ENCODE data around the gene FAT1. TPM values are rescaled to one million over a fixed set of nuclear protein-coding genes. Genes with fewer than 3 reads are reported as not detected.
A peak's percentile ranks its signal among the peaks of the same experiment; 100 is the strongest.

FAT1 gene
- total RNA-seq, 1 experiment from 2014 or later: 172 TPM

DNA sequence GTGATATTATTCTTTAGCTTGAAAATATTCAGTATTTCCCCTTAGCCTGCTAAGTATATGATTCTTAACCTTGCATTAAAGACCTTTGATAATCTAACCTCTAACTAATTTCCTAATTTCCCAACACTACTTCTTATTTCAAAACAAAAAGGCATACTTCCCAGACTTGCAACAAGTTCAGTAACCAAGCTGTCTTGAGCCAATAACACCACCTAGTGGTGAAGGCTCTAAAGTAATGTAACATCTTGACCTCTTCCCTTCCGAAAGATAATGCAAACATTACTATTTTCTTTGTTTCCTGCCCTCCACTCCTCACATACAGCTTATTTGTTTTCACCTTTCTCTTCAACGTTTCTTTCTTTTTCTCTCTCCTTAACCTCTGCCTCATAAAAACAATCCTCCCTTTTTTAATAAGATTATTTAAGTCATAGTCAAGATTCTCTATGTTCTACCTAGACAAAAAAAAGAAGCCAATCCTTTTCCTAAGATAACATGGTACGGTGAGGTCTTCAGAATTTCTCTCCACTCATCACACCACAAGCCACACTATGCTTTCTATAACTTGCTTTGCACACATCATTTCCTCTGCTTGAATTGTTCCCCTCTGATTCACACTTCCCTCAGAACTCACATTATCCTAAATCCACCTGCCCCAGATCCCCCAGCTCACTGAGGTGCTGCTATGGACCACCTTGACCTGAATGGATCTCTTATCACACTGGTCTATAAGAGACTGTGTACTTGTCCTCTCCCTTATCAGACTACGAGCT lies 3.5 kb downstream of the FAT1 start:
- ATAC-seq: no peak
- no peak for DNase-seq (ENCODE audit: low spot score)
- Mint-ChIP-seq H3K9me3 (no peaks in the 10 kb centered on the region), H3K4me3 (no peak overlapping the region), H3K36me3 (peaks cover 6% of the 10 kb centered on the region; the same call in 1 of the 2 replicates), H3K27me3 (ENCODE audit: low read depth) (peaks cover 4% of the 10 kb centered on the region), H3K27ac (no peak overlapping the region), H3K4me1 (peaks cover 42% of the 10 kb centered on the region)
- TF ChIP-seq, protein P1, sequence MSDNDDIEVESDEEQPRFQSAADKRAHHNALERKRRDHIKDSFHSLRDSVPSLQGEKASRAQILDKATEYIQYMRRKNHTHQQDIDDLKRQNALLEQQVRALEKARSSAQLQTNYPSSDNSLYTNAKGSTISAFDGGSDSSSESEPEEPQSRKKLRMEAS (CRISPR knock-in tag; IDR thresholded peaks at IDR 0.05): no peak
- TF ChIP-seq, protein P2, sequence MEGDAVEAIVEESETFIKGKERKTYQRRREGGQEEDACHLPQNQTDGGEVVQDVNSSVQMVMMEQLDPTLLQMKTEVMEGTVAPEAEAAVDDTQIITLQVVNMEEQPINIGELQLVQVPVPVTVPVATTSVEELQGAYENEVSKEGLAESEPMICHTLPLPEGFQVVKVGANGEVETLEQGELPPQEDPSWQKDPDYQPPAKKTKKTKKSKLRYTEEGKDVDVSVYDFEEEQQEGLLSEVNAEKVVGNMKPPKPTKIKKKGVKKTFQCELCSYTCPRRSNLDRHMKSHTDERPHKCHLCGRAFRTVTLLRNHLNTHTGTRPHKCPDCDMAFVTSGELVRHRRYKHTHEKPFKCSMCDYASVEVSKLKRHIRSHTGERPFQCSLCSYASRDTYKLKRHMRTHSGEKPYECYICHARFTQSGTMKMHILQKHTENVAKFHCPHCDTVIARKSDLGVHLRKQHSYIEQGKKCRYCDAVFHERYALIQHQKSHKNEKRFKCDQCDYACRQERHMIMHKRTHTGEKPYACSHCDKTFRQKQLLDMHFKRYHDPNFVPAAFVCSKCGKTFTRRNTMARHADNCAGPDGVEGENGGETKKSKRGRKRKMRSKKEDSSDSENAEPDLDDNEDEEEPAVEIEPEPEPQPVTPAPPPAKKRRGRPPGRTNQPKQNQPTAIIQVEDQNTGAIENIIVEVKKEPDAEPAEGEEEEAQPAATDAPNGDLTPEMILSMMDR (IDR thresholded peaks at IDR 0.05): peak; percentile 51; the same call in 1 of the 2 replicates
- POLR2A ChIA-PET: interaction anchor here (0.7 to 1.2 kb wide), 2 partner anchors 30 to 132 kb away, joined by 3 read pairs; no protein-coding TSS in a partner anchor
- CTCF ChIA-PET: interaction anchor here (0.9 to 1.9 kb wide), 12 partner anchors 9 to 421 kb away, joined by 3 to 9 read pairs (median 4); partner anchors contain the start of gene MTNR1A

DNA sequence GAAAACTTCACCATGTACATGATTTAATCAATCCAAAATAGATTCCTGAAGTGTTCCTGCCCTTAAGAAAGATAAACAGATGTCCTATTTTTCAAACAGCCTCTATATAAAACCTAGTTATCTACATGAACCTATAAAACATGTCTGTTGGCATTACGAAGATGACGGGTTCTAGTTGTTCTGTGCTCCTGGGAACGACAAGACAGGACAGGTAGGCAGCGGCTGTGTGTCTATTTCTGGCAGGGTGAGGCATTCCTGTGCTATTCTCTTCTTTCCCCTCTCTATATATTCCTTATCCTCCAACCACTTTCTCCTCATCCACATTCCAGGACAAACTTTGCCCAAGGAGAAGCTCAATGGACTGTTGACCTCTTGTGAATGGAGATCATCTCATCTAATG lies 6.1 kb downstream of the FAT1 start:
- H3K27ac Mint-ChIP-seq: no peak overlapping the region; the same call in 1 of the 2 replicates
- ChIA-PET CTCF (interaction anchor here (1.1 kb wide), 1 partner anchor 48 kb away, joined by 3 read pairs; no protein-coding TSS in a partner anchor), POLR2A (no interaction called here)
- peaks cover 4% of the 10 kb centered on the region for H3K27me3 Mint-ChIP-seq (ENCODE audit: low read depth)
- peaks cover 6% of the 10 kb centered on the region; the same call in 1 of the 2 replicates for H3K36me3 Mint-ChIP-seq
- no peak for TF ChIP-seq KAT7 (CRISPR knock-in tag; IDR thresholded peaks at IDR 0.05; ENCODE audit: borderline replicate concordance)
- no peak for TF ChIP-seq FOXK1 (CRISPR knock-in tag; IDR thresholded peaks at IDR 0.05)
- TF ChIP-seq, protein P3, sequence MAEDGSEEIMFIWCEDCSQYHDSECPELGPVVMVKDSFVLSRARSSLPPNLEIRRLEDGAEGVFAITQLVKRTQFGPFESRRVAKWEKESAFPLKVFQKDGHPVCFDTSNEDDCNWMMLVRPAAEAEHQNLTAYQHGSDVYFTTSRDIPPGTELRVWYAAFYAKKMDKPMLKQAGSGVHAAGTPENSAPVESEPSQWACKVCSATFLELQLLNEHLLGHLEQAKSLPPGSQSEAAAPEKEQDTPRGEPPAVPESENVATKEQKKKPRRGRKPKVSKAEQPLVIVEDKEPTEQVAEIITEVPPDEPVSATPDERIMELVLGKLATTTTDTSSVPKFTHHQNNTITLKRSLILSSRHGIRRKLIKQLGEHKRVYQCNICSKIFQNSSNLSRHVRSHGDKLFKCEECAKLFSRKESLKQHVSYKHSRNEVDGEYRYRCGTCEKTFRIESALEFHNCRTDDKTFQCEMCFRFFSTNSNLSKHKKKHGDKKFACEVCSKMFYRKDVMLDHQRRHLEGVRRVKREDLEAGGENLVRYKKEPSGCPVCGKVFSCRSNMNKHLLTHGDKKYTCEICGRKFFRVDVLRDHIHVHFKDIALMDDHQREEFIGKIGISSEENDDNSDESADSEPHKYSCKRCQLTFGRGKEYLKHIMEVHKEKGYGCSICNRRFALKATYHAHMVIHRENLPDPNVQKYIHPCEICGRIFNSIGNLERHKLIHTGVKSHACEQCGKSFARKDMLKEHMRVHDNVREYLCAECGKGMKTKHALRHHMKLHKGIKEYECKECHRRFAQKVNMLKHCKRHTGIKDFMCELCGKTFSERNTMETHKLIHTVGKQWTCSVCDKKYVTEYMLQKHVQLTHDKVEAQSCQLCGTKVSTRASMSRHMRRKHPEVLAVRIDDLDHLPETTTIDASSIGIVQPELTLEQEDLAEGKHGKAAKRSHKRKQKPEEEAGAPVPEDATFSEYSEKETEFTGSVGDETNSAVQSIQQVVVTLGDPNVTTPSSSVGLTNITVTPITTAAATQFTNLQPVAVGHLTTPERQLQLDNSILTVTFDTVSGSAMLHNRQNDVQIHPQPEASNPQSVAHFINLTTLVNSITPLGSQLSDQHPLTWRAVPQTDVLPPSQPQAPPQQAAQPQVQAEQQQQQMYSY (CRISPR knock-in tag; IDR thresholded peaks at IDR 0.05): no peak
- TF ChIP-seq, protein P4, sequence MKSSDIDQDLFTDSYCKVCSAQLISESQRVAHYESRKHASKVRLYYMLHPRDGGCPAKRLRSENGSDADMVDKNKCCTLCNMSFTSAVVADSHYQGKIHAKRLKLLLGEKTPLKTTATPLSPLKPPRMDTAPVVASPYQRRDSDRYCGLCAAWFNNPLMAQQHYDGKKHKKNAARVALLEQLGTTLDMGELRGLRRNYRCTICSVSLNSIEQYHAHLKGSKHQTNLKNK (CRISPR knock-in tag; IDR thresholded peaks at IDR 0.05): no peak
- H3K4me1 Mint-ChIP-seq: peaks cover 63% of the 10 kb centered on the region
- ATAC-seq: no peak
- DNase-seq (ENCODE audit: low spot score): no peak
- no peaks in the 10 kb centered on the region for H3K9me3 Mint-ChIP-seq
- H3K4me3 Mint-ChIP-seq: no peak overlapping the region

DNA sequence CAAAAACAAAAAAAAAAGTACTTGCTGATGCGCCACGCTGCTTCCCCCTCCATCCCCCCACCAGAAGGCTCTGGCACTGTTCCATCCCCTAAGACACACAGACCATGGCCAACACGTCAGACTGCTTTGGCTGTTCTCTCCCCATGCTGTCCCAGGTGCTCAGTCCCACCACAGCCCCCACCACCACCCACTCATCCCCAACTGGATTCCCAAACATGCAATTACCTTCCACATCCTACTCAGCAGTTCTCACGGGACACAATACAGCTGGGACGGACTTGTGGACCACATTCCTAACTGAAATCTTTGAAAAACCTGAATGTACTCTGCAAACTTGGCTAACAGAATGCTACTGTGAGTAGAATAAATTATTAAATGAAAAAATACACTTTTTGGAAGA lies 8.6 kb downstream of the FAT1 start:
- ChIA-PET POLR2A (no interaction called here), CTCF (interaction anchor here (0.6 kb wide), 1 partner anchor 162 kb away, joined by 4 read pairs; no protein-coding TSS in a partner anchor)
- H3K27ac Mint-ChIP-seq: no peak overlapping the region

More for the DNA sequence above, 8.6 kb downstream of the FAT1 start:
- no peak overlapping the region for H3K4me3 Mint-ChIP-seq
- H3K36me3 Mint-ChIP-seq: 0 out of 2 replicates have a peak, but pooled peaks cover 3% of the 10 kb centered on the region
- H3K4me1 Mint-ChIP-seq: peaks cover 60% of the 10 kb centered on the region
- ATAC-seq (no peak), DNase-seq (ENCODE audit: low spot score) (no peak)
- no peaks in the 10 kb centered on the region for H3K9me3 Mint-ChIP-seq
- no peaks in the 10 kb centered on the region for H3K27me3 Mint-ChIP-seq (ENCODE audit: low read depth)
- TF ChIP-seq SMAD4 (CRISPR knock-in tag; IDR thresholded peaks at IDR 0.05) (no peak), FOXP1 (CRISPR knock-in tag; IDR thresholded peaks at IDR 0.05; ENCODE audit: borderline replicate concordance) (no peak), ZNF121 (CRISPR knock-in tag; IDR thresholded peaks at IDR 0.05) (no peak), GTF2I (CRISPR knock-in tag; conservative IDR thresholded peaks at IDR 0.05) (no peak), ZNF263 (CRISPR knock-in tag; IDR thresholded peaks at IDR 0.05; ENCODE audit: low read depth) (no peak), NR3C1 (CRISPR knock-in tag; conservative IDR thresholded peaks at IDR 0.05; ENCODE audit: low read depth) (no peak), JUN (CRISPR knock-in tag; IDR thresholded peaks at IDR 0.05) (no peak), SMAD3 (CRISPR knock-in tag; IDR thresholded peaks at IDR 0.05; ENCODE audit: borderline replicate concordance) (no peak), NR1H2 (CRISPR knock-in tag; IDR thresholded peaks at IDR 0.05) (no peak), ZNF317 (CRISPR knock-in tag; IDR thresholded peaks at IDR 0.05; ENCODE audit: borderline replicate concordance, low read depth) (no peak), IRF2 (CRISPR knock-in tag; IDR thresholded peaks at IDR 0.05; ENCODE audit: borderline replicate concordance, low read depth) (no peak), SP1 (CRISPR knock-in tag; conservative IDR thresholded peaks at IDR 0.05) (no peak), CREM (CRISPR knock-in tag; IDR thresholded peaks at IDR 0.05) (no peak)
- TF ChIP-seq, protein P5, sequence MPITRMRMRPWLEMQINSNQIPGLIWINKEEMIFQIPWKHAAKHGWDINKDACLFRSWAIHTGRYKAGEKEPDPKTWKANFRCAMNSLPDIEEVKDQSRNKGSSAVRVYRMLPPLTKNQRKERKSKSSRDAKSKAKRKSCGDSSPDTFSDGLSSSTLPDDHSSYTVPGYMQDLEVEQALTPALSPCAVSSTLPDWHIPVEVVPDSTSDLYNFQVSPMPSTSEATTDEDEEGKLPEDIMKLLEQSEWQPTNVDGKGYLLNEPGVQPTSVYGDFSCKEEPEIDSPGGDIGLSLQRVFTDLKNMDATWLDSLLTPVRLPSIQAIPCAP (CRISPR knock-in tag; IDR thresholded peaks at IDR 0.05): no peak
- TF ChIP-seq, protein P6, sequence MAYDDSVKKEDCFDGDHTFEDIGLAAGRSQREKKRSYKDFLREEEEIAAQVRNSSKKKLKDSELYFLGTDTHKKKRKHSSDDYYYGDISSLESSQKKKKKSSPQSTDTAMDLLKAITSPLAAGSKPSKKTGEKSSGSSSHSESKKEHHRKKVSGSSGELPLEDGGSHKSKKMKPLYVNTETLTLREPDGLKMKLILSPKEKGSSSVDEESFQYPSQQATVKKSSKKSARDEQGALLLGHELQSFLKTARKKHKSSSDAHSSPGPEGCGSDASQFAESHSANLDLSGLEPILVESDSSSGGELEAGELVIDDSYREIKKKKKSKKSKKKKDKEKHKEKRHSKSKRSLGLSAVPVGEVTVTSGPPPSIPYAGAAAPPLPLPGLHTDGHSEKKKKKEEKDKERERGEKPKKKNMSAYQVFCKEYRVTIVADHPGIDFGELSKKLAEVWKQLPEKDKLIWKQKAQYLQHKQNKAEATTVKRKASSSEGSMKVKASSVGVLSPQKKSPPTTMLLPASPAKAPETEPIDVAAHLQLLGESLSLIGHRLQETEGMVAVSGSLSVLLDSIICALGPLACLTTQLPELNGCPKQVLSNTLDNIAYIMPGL (CRISPR knock-in tag; IDR thresholded peaks at IDR 0.05): no peak

All from WTC11 (cell line).